ENCODE measurements around the gene FBH1. TPM values are rescaled to one million over a fixed set of nuclear protein-coding genes. Genes with fewer than 3 reads are reported as not detected.

FBH1 gene
- total RNA-seq = 80.2 and 93.7 TPM in 2 replicates

GRCh38 chr10:5889624-5890451 lies at the start of gene FBH1, which contains the start of gene ANKRD16:
Gene FBH1 (plus strand): TSS chr10:5890243. CDS start chr10:5890346, 103 bp downstream.
Gene ANKRD16 (minus strand): TSS chr10:5889893. CDS start chr10:5889354, 539 bp downstream.
- Histone ChIP-seq H3K4me3 (ENCODE audit: insufficient read depth, low read length) (peak within 1 kb of the TSS; percentile 82), H4K20me1 (ENCODE audit: insufficient read depth, low read length) (peaks cover 31% of the 10 kb centered on the region), H2AFZ (ENCODE audit: low read length) (peak within 1 kb of the TSS; percentile 89), H3K9me3 (ENCODE audit: low read depth, low read length) (no peaks in the 10 kb centered on the region), H3K27me3 (ENCODE audit: insufficient read depth, low read length) (no peaks in the 10 kb centered on the region), H3K79me2 (ENCODE audit: insufficient read depth, low read length) (peaks cover 60% of the 10 kb centered on the region), H3K27ac (ENCODE audit: low read depth, low read length) (peak within 1 kb of the TSS; percentile 76), H3K36me3 (ENCODE audit: insufficient read depth, low read length) (peaks cover 20% of the 10 kb centered on the region), H3K4me2 (ENCODE audit: insufficient read depth, low read length) (peak within 1 kb of the TSS; percentile 94), H3K4me1 (ENCODE audit: insufficient read depth, low read length) (peaks cover 23% of the 10 kb centered on the region)
- TF ChIP-seq, protein P1, sequence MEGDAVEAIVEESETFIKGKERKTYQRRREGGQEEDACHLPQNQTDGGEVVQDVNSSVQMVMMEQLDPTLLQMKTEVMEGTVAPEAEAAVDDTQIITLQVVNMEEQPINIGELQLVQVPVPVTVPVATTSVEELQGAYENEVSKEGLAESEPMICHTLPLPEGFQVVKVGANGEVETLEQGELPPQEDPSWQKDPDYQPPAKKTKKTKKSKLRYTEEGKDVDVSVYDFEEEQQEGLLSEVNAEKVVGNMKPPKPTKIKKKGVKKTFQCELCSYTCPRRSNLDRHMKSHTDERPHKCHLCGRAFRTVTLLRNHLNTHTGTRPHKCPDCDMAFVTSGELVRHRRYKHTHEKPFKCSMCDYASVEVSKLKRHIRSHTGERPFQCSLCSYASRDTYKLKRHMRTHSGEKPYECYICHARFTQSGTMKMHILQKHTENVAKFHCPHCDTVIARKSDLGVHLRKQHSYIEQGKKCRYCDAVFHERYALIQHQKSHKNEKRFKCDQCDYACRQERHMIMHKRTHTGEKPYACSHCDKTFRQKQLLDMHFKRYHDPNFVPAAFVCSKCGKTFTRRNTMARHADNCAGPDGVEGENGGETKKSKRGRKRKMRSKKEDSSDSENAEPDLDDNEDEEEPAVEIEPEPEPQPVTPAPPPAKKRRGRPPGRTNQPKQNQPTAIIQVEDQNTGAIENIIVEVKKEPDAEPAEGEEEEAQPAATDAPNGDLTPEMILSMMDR (IDR thresholded peaks at IDR 0.05; ENCODE audit: extremely low read depth, low read depth, low read length) = no peak
- DNase-seq (ENCODE audit: insufficient read length, low spot score, missing footprints) = peak; percentile 100

- H3K4me1 ChIP-seq (ENCODE audit: insufficient read depth, low read length) = no peaks in the 10 kb centered on the region
- peak overlapping the region; percentile 77 for H2AFZ ChIP-seq (ENCODE audit: low read length)
- TF ChIP-seq, protein P1 (IDR thresholded peaks at IDR 0.05; ENCODE audit: extremely low read depth, low read depth, low read length) = no peak
- peak overlapping the region; percentile 42 for H3K4me2 ChIP-seq (ENCODE audit: insufficient read depth, low read length)
- H3K27ac ChIP-seq (ENCODE audit: low read depth, low read length) = no peak overlapping the region
- no peaks in the 10 kb centered on the region for H4K20me1 ChIP-seq (ENCODE audit: insufficient read depth, low read length)
- DNase-seq (ENCODE audit: insufficient read length, low spot score, missing footprints) = peak; percentile 90
- H3K9me3 ChIP-seq (ENCODE audit: low read depth, low read length) = no peaks in the 10 kb centered on the region
- H3K79me2 ChIP-seq (ENCODE audit: insufficient read depth, low read length) = no peaks in the 10 kb centered on the region
- H3K27me3 ChIP-seq (ENCODE audit: insufficient read depth, low read length) = peaks cover 2% of the 10 kb centered on the region
- H3K4me3 ChIP-seq (ENCODE audit: insufficient read depth, low read length) = peak overlapping the region; percentile 24
- no peaks in the 10 kb centered on the region for H3K36me3 ChIP-seq (ENCODE audit: insufficient read depth, low read length)
These were observed 49.4 kb upstream of the FBH1 start for GRCh38 chr10:5840314-5841307.

GRCh38 chr10:5841965-5842364 lies 48.1 kb upstream of the FBH1 start:
- no peak for DNase-seq (ENCODE audit: insufficient read length, low spot score, missing footprints)
- Histone ChIP-seq H2AFZ (ENCODE audit: low read length) (no peak overlapping the region), H3K4me2 (ENCODE audit: insufficient read depth, low read length) (no peak overlapping the region), H4K20me1 (ENCODE audit: insufficient read depth, low read length) (no peaks in the 10 kb centered on the region), H3K27me3 (ENCODE audit: insufficient read depth, low read length) (peaks cover 2% of the 10 kb centered on the region), H3K36me3 (ENCODE audit: insufficient read depth, low read length) (no peaks in the 10 kb centered on the region), H3K27ac (ENCODE audit: low read depth, low read length) (no peak overlapping the region), H3K4me3 (ENCODE audit: insufficient read depth, low read length) (no peak overlapping the region), H3K79me2 (ENCODE audit: insufficient read depth, low read length) (no peaks in the 10 kb centered on the region), H3K4me1 (ENCODE audit: insufficient read depth, low read length) (no peaks in the 10 kb centered on the region), H3K9me3 (ENCODE audit: low read depth, low read length) (no peaks in the 10 kb centered on the region)
- TF ChIP-seq, protein P1 (IDR thresholded peaks at IDR 0.05; ENCODE audit: extremely low read depth, low read depth, low read length) = no peak

All from osteoblast (primary cell).